ENCODE results near the gene SLIT3.

The SLIT3 gene

GRCh38 chr5:168992687-168993086 is 308.3 kb downstream of the SLIT3 start:
- TF ChIP-seq CTCF (conservative IDR thresholded peaks at IDR 0.05; ENCODE audit: low read depth, low read length) = no peak
- DNase-seq (ENCODE audit: low read depth) = no peak
- H3K4me3 ChIP-seq (ENCODE audit: low read depth, low read length) = no peak overlapping the region

- no peak for TF ChIP-seq CTCF (conservative IDR thresholded peaks at IDR 0.05; ENCODE audit: low read depth, low read length)
- DNase-seq (ENCODE audit: low read depth) = no peak
- no peak overlapping the region for H3K4me3 ChIP-seq (ENCODE audit: low read depth, low read length)
These were observed 308.9 kb downstream of the SLIT3 start for GRCh38 chr5:168992016-168992415.

- no peak for TF ChIP-seq CTCF (conservative IDR thresholded peaks at IDR 0.05; ENCODE audit: low read depth, low read length)
- no peak overlapping the region for H3K4me3 ChIP-seq (ENCODE audit: low read depth, low read length)
These were observed 309.6 kb downstream of the SLIT3 start for GRCh38 chr5:168991311-168991710.

GRCh38 chr5:168990679-168991078 is 310.3 kb downstream of the SLIT3 start:
- no peak for DNase-seq (ENCODE audit: low read depth)
- H3K4me3 ChIP-seq (ENCODE audit: low read depth, low read length) = no peak overlapping the region
- TF ChIP-seq CTCF (conservative IDR thresholded peaks at IDR 0.05; ENCODE audit: low read depth, low read length) = no peak

More at GRCh38 chr5:168991311-168991710, 309.6 kb downstream of the SLIT3 start:
- DNase-seq (ENCODE audit: low read depth) = no peak

GRCh38 chr5:168989731-168990505 is 311.0 kb downstream of the SLIT3 start:
- DNase-seq (ENCODE audit: low read depth) = no peak
- no peak for TF ChIP-seq CTCF (conservative IDR thresholded peaks at IDR 0.05; ENCODE audit: low read depth, low read length)
- no peak overlapping the region for H3K4me3 ChIP-seq (ENCODE audit: low read depth, low read length)

- no peak for DNase-seq (ENCODE audit: low read depth)
- no peak for TF ChIP-seq CTCF (conservative IDR thresholded peaks at IDR 0.05; ENCODE audit: low read depth, low read length)
These were observed 312.2 kb downstream of the SLIT3 start for GRCh38 chr5:168988699-168989098.

More at GRCh38 chr5:168988699-168989098, 312.2 kb downstream of the SLIT3 start:
- no peak overlapping the region for H3K4me3 ChIP-seq (ENCODE audit: low read depth, low read length)
